ENCODE data around the gene PRDM8. TPM values are rescaled to one million over a fixed set of nuclear protein-coding genes. Genes with fewer than 3 reads are reported as not detected.

PRDM8 gene
- total RNA-seq, result 10 to 100 TPM; 18.9 to 21.9 TPM

DNA sequence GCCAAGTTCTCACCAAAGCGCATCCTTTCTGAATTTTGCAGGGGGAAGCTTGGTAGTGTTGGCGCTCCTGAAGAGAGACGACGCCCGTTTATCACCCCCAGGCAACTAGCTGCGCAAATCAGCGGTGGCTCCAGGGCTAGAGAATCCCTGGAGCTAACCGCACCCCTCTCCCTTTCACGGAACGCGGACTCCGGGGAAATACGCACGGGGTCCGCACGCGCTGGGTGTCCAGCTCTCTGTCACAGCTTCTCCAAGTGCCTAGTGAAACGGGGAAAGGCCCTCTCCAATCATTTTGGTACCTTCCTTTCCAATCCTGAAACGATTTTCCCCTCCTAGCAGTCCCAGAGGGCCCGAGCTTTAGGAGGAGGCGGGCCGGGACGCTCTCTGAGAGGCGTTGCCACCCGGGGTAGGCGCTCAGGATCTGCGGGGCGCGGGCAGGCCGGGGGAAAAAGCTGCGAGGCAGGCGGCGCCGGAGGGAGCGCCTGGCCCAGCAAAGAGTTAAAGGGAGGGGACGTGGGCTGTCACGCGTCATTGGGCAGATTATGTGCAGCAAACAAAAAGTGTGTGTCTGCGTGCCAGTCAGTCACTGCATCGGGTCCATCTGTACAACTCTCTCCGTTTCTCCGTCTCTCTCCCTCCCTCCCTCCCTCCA is at the start of gene PRDM8:
PRDM8 (plus strand) TSS at position 582 of the 652 bp plus-strand sequence. CDS start 2,578 bp downstream, outside the sequence.
- peak within 1 kb of the TSS; percentile 57 for H3K4me3 Mint-ChIP-seq
- H3K9me3 Mint-ChIP-seq, result no peaks in the 10 kb centered on the region
- H3K4me1 Mint-ChIP-seq, result peaks cover 28% of the 10 kb centered on the region
- peaks cover 69% of the 10 kb centered on the region for H3K36me3 Mint-ChIP-seq (ENCODE audit: low read depth)
- no peak for DNase-seq
- POLR2A ChIA-PET, result interaction anchor here (0.9 to 2.2 kb wide), 6 partner anchors 9 to 139 kb away, joined by 4 to 10 read pairs (median 6); partner anchors contain the start of gene ANTXR2
- CTCF ChIA-PET, result interaction anchor here (1.1 to 8.9 kb wide), 6 partner anchors 12 to 1245 kb away, joined by 3 to 135 read pairs (median 4); no protein-coding TSS in a partner anchor
- no peak within 1 kb of the TSS for H3K27ac Mint-ChIP-seq
- H3K27me3 Mint-ChIP-seq, result peaks cover 14% of the 10 kb centered on the region

DNA sequence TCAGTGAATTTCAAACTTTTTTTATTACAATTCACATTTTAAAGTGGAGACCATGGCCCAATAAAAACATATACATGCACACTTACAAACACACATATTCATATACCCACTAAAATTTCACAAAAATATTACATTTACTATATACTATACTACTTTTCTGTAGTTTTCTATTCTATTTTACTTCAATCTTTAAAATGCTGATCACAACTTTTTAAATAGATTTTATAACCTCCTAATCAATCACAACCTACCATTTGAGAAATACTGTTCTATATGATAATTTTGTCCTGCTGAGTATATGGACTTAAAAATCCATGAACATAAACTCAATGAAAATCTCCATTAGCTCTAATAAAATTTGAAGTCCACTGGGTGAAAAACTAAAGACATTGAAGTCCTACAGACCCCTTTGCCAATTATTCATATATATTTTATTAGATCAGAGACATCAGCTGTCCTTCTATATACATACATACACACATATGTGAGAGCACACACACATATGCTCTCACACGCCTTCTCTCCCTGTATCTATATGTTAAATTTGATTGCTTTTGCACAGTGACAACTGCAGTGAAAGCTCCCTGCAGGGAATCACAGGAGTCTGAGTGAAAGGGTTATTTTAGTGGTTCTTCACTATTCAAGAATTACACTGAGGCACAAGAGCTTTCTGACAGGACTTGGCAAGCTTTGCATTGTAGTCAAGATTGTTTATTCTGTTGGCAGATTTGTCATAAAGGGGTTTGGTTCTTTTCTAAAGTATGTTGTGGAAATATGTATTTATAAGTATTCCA is 46.7 kb upstream of the PRDM8 start:
- Mint-ChIP-seq H3K27me3 (peaks cover 2% of the 10 kb centered on the region), H3K9me3 (no peaks in the 10 kb centered on the region), H3K36me3 (ENCODE audit: low read depth) (no peaks in the 10 kb centered on the region), H3K27ac (no peak overlapping the region), H3K4me1 (peaks cover 10% of the 10 kb centered on the region), H3K4me3 (no peak overlapping the region)
- POLR2A ChIA-PET, result no interaction called here
- CTCF ChIA-PET, result interaction anchor here (3.6 kb wide), 1 partner anchor 10 kb away, joined by 15 read pairs; no protein-coding TSS in a partner anchor
- no peak for DNase-seq

- POLR2A ChIA-PET, result interaction anchor here (1.0 to 1.5 kb wide), 2 partner anchors 10 to 20 kb away, joined by 3 to 7 read pairs; no protein-coding TSS in a partner anchor
Measured at GRCh38 chr4:80151981-80152380, 45.3 kb upstream of the PRDM8 start.

DNA sequence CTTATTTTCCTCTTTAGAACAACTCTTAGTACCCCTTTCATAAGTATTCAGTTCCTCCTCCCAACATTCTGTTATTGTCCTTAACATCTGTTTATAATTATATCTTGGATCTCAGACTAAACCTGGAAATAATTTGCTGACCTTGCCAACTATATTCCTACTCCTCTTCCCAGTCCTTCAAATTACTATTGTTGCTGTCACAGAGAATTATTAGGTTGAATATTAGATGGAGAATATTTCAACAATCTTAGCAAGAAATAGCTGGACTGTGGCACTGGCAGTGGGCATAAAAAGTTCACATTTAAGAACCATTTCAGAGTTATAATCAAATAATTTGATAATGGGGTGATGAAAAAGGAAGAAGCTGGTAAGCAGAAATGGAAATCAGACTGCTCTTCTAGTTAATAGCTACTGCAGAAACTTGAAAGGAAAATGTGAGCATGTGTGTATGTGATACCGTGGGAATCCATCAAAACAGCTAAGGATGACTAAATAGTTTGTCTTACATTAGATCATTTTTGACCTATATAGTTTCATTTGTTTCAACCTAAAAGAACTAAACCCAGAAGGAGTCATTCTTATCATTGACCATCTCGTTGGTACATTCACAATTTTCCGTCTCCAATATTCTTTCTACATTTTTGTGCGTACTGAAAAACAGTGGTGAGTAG is 43.3 kb upstream of the PRDM8 start:
- ChIA-PET CTCF (interaction anchor here (0.7 to 3.6 kb wide), 6 partner anchors 14 to 48 kb away, joined by 3 to 15 read pairs (median 7); no protein-coding TSS in a partner anchor), POLR2A (interaction anchor here (1.1 to 3.3 kb wide), 2 partner anchors 13 to 18 kb away, joined by 3 to 10 read pairs; no protein-coding TSS in a partner anchor)
- Mint-ChIP-seq H3K9me3 (peaks cover 13% of the 10 kb centered on the region), H3K27ac (peak overlapping the region; percentile 9), H3K27me3 (peaks cover 2% of the 10 kb centered on the region), H3K4me1 (peaks cover 10% of the 10 kb centered on the region), H3K36me3 (ENCODE audit: low read depth) (no peaks in the 10 kb centered on the region), H3K4me3 (no peak overlapping the region)
- no peak for DNase-seq

More at GRCh38 chr4:80151981-80152380, 45.3 kb upstream of the PRDM8 start:
- peaks cover 2% of the 10 kb centered on the region for H3K27me3 Mint-ChIP-seq
- H3K9me3 Mint-ChIP-seq, result peaks cover 2% of the 10 kb centered on the region
- no peak overlapping the region for H3K4me3 Mint-ChIP-seq
- CTCF ChIA-PET, result interaction anchor here (1.5 to 3.6 kb wide), 3 partner anchors 11 to 26 kb away, joined by 5 to 15 read pairs (median 10); no protein-coding TSS in a partner anchor
- H3K4me1 Mint-ChIP-seq, result peaks cover 10% of the 10 kb centered on the region
- H3K36me3 Mint-ChIP-seq (ENCODE audit: low read depth), result no peaks in the 10 kb centered on the region
- no peak overlapping the region for H3K27ac Mint-ChIP-seq
- no peak for DNase-seq

- CTCF ChIA-PET, result interaction anchor here (0.7 to 3.0 kb wide), 4 partner anchors 18 to 48 kb away, joined by 3 to 10 read pairs (median 4); no protein-coding TSS in a partner anchor
Measured at GRCh38 chr4:80154545-80154933, 42.8 kb upstream of the PRDM8 start.

DNA sequence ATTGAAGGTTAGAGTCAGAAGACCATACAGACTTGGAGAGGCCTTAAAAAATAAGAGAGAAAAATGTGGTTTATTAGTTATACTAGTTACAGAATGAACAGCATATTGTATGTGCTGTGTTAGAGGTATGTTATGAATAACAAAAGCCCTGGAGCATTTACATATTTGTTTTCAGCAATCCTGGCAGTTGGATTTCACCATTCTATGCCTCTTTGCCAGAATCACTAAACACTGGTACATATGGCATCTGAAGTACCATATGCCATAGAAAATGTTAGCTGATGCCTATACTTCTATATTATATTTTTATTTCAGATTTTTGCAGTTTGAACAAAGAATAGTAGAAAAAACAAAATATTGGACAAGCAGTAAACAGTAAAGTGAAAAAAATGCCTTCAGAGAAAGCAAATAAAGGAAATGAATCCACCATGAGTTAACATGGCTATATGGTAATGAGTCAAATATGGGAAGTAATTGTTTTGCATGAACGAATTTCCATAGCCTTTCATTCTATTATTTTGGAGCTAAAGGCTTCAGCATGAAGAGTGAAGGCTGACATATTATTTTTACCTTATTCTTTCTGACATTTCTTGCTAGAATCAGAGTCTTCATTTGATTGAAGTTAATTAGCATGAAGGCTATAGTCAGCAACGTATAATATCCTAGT is 41.9 kb upstream of the PRDM8 start:
- H3K27me3 Mint-ChIP-seq, result peaks cover 2% of the 10 kb centered on the region
- peaks cover 10% of the 10 kb centered on the region for H3K4me1 Mint-ChIP-seq
- peaks cover 13% of the 10 kb centered on the region for H3K9me3 Mint-ChIP-seq
- no peak overlapping the region for H3K27ac Mint-ChIP-seq
- CTCF ChIA-PET, result interaction anchor here (0.6 to 3.0 kb wide), 3 partner anchors 16 to 30 kb away, joined by 3 to 10 read pairs (median 10); no protein-coding TSS in a partner anchor
- no peak overlapping the region for H3K4me3 Mint-ChIP-seq
- POLR2A ChIA-PET, result interaction anchor here (0.7 to 3.3 kb wide), 2 partner anchors 17 to 47 kb away, joined by 3 to 10 read pairs; no protein-coding TSS in a partner anchor
- DNase-seq, result no peak
- no peaks in the 10 kb centered on the region for H3K36me3 Mint-ChIP-seq (ENCODE audit: low read depth)

More at GRCh38 chr4:80154545-80154933, 42.8 kb upstream of the PRDM8 start:
- H3K9me3 Mint-ChIP-seq, result peaks cover 13% of the 10 kb centered on the region
- peaks cover 2% of the 10 kb centered on the region for H3K27me3 Mint-ChIP-seq
- POLR2A ChIA-PET, result interaction anchor here (1.1 to 3.3 kb wide), 2 partner anchors 13 to 18 kb away, joined by 3 to 10 read pairs; no protein-coding TSS in a partner anchor
- H3K36me3 Mint-ChIP-seq (ENCODE audit: low read depth), result no peaks in the 10 kb centered on the region
- peaks cover 10% of the 10 kb centered on the region for H3K4me1 Mint-ChIP-seq
- peak overlapping the region; percentile 9 for H3K27ac Mint-ChIP-seq
- no peak for DNase-seq
- no peak overlapping the region for H3K4me3 Mint-ChIP-seq

DNA sequence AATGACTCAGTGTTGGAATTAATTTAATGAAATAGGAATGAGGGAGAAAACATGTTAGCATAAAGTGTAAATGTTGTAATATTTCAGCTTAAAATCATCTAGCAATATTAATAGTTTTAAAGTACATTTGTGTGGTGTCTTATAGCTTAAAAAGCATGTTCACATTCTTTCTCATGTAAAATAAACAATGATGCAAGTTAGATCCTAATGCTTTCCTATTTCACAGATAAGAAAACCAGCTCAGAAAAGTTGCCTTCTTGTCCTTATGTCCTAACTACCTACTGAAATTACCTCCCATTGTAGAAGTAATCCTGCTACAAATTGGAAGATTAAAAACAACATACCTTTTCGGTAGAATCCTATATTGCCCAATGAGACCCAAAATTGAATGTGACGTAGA is 40.9 kb upstream of the PRDM8 start:
- POLR2A ChIA-PET, result interaction anchor here (3.3 kb wide), 1 partner anchor 16 kb away, joined by 10 read pairs; no protein-coding TSS in a partner anchor
- peaks cover 13% of the 10 kb centered on the region for H3K9me3 Mint-ChIP-seq
- CTCF ChIA-PET, result interaction anchor here (1.2 to 1.9 kb wide), 2 partner anchors 10 to 31 kb away, joined by 3 to 10 read pairs; no protein-coding TSS in a partner anchor

GRCh38 chr4:80161413-80162058 is 35.8 kb upstream of the PRDM8 start:
- CTCF ChIA-PET, result interaction anchor here (2.3 kb wide), 1 partner anchor 10 kb away, joined by 5 read pairs; no protein-coding TSS in a partner anchor
- Mint-ChIP-seq H3K9me3 (peaks cover 13% of the 10 kb centered on the region), H3K4me1 (peaks cover 3% of the 10 kb centered on the region), H3K27me3 (peaks cover 4% of the 10 kb centered on the region), H3K4me3 (no peak overlapping the region), H3K27ac (no peak overlapping the region), H3K36me3 (ENCODE audit: low read depth) (peaks cover 5% of the 10 kb centered on the region)
- POLR2A ChIA-PET, result interaction anchor here (1.4 kb wide), 1 partner anchor 10 kb away, joined by 6 read pairs; no protein-coding TSS in a partner anchor
- no peak for DNase-seq

More for the DNA sequence above, 40.9 kb upstream of the PRDM8 start:
- DNase-seq, result no peak
- Mint-ChIP-seq H3K4me3 (no peak overlapping the region), H3K27ac (no peak overlapping the region), H3K36me3 (ENCODE audit: low read depth) (no peaks in the 10 kb centered on the region), H3K4me1 (peaks cover 10% of the 10 kb centered on the region), H3K27me3 (peaks cover 2% of the 10 kb centered on the region)

- Mint-ChIP-seq H3K4me1 (peaks cover 3% of the 10 kb centered on the region), H3K4me3 (no peak overlapping the region), H3K9me3 (peaks cover 7% of the 10 kb centered on the region), H3K36me3 (ENCODE audit: low read depth) (peaks cover 5% of the 10 kb centered on the region), H3K27ac (no peak overlapping the region), H3K27me3 (peaks cover 4% of the 10 kb centered on the region)
- POLR2A ChIA-PET, result no interaction called here
- CTCF ChIA-PET, result no interaction called here
- DNase-seq, result no peak
Measured at GRCh38 chr4:80162418-80162817, 34.9 kb upstream of the PRDM8 start.

GRCh38 chr4:80165855-80166254 is 31.4 kb upstream of the PRDM8 start:
- no peak overlapping the region for H3K27ac Mint-ChIP-seq
- H3K4me1 Mint-ChIP-seq, result peaks cover 12% of the 10 kb centered on the region
- peaks cover 6% of the 10 kb centered on the region for H3K9me3 Mint-ChIP-seq
- H3K4me3 Mint-ChIP-seq, result no peak overlapping the region
- no peak for DNase-seq
- H3K27me3 Mint-ChIP-seq, result peaks cover 4% of the 10 kb centered on the region
- ChIA-PET POLR2A (interaction anchor here (1.5 kb wide), 1 partner anchor 27 kb away, joined by 3 read pairs; no protein-coding TSS in a partner anchor), CTCF (interaction anchor here (1.0 to 1.5 kb wide), 2 partner anchors 13 to 40 kb away, joined by 3 to 5 read pairs; no protein-coding TSS in a partner anchor)
- peaks cover 9% of the 10 kb centered on the region for H3K36me3 Mint-ChIP-seq (ENCODE audit: low read depth)

GRCh38 chr4:80171251-80171650 is 26.1 kb upstream of the PRDM8 start:
- Mint-ChIP-seq H3K4me1 (peaks cover 56% of the 10 kb centered on the region), H3K9me3 (peaks cover 20% of the 10 kb centered on the region), H3K4me3 (peak overlapping the region; percentile 55), H3K27me3 (peaks cover under 1% of the 10 kb centered on the region), H3K27ac (peak overlapping the region; percentile 97), H3K36me3 (ENCODE audit: low read depth) (peaks cover 21% of the 10 kb centered on the region)
- POLR2A ChIA-PET, result interaction anchor here (1.0 to 4.4 kb wide), 15 partner anchors 10 to 164 kb away, joined by 4 to 152 read pairs (median 7); partner anchors contain the start of genes ANTXR2 and PRDM8
- CTCF ChIA-PET, result interaction anchor here (0.9 to 6.4 kb wide), 14 partner anchors 11 to 136 kb away, joined by 3 to 120 read pairs (median 5); no protein-coding TSS in a partner anchor
- no peak for DNase-seq

Measured in activated CD4-positive, alpha-beta memory T cell treated with anti-CD3 and anti-CD28 coated beads, Interleukin-2, amount 10 ng/mL, durations not matched to agents 7 days and 5 days (primary cell).